GM12878 (cell line): ENCODE measurements around the gene RIOK1. TPM values are rescaled to one million over a fixed set of nuclear protein-coding genes. Genes with fewer than 3 reads are reported as not detected.

ENCODE experiments used
- ATAC-seq: fragments of 200-7000 bp; cut with Tn5 transposase; 3 replicates; pipeline ENCODE4 v1.9.1; 2020; ENCODE audit warnings: mild to moderate bottlenecking, moderate library complexity
- BruUV-seq: library from RNA; stranded (reverse); fragments of 400-500 nt; replicated peaks from 2 replicates; lab custom pipeline; 2021; lab: Mats Ljungman, UMichigan
- CTCF ChIA-PET: fragments of 300-600 bp; sonication (Branson Sonifier 250); formaldehyde crosslinking; extraction: SDS; loops from one replicate; lab custom pipeline; 2021; ENCODE audit warnings: inconsistent platforms; lab: Yijun Ruan, JAX
- POLR2A ChIA-PET: fragments of 350-600 bp; formaldehyde crosslinking; extraction: SDS; loops from one replicate; lab custom pipeline; 2021; ENCODE audit warnings: inconsistent platforms; lab: Charles Lee
- RAD21 ChIA-PET: fragments of 300-600 bp; sonication (Branson Sonifier 250); formaldehyde crosslinking; loops from one replicate; lab custom pipeline; 2023; ENCODE audit warnings: antibody characterized with exemption; ENCODE audit not compliant: unreplicated experiment; lab: Charles Lee
- SMC1A ChIA-PET: fragments of 300-600 bp; sonication (Branson Sonifier 250); formaldehyde crosslinking; loops from one replicate; lab custom pipeline; 2023; ENCODE audit not compliant: unreplicated experiment, uncharacterized antibody; lab: Charles Lee
- DNase-seq: peaks from one replicate; pipeline ENCODE4 v3.0.0-alpha.2; 2011; ENCODE audit warnings: low read depth, low spot score
- FAIRE-seq: peaks from 3 replicates; lab custom pipeline; 2011; peaks lifted over from hg19 to GRCh38; lab: Jason Lieb, UNC
- H2AFZ ChIP-seq: 2 replicates; pipeline ENCODE4 v1.6.0; 2011; ENCODE audit warnings: low read depth, low read length, control low read depth; ENCODE audit not compliant: control insufficient read depth
- H3K27ac ChIP-seq: 2 replicates; pipeline ENCODE4 v1.5.1; 2011; ENCODE audit warnings: control low read depth; ENCODE audit not compliant: control insufficient read depth, insufficient read depth
- H3K27me3 ChIP-seq, 2 experiments: replicated peaks in 1 of 2; 2 replicates each; pipeline versions ENCODE4 v1.6.0 to v1.6.1; 2011; ENCODE audit warnings: low read length in 1 of 2; ENCODE audit not compliant: control insufficient read depth in 2 of 2, insufficient read depth in 2 of 2
- H3K36me3 ChIP-seq, 2 experiments: 2 replicates each; pipeline ENCODE4 v1.5.1; 2011; ENCODE audit warnings: low read length in 1 of 2; ENCODE audit not compliant: control insufficient read depth in 2 of 2, insufficient read depth in 2 of 2
- H3K4me1 ChIP-seq: 2 replicates; pipeline ENCODE4 v1.6.1; 2011; ENCODE audit warnings: mild to moderate bottlenecking, low read length, moderate library complexity, mixed read lengths; ENCODE audit not compliant: control insufficient read depth, insufficient read depth
- H3K4me2 ChIP-seq: 2 replicates; pipeline ENCODE4 v1.6.0; 2011; ENCODE audit warnings: control low read depth; ENCODE audit not compliant: control insufficient read depth, insufficient read depth
- H3K4me3 ChIP-seq: fragments of 200-600 bp; sonication (generic); 2 replicates; pipeline ENCODE4 v1.5.1; 2016
- H3K79me2 ChIP-seq: 2 replicates; pipeline ENCODE4 v1.6.0; 2011; ENCODE audit warnings: low read length; ENCODE audit not compliant: control insufficient read depth, insufficient read depth
- H3K9ac ChIP-seq: 2 replicates; pipeline ENCODE4 v1.8.0; 2011; ENCODE audit warnings: low read length, control low read depth, mixed read lengths; ENCODE audit not compliant: control insufficient read depth, insufficient read depth
- H3K9me3 ChIP-seq: replicated peaks from 3 replicates; pipeline ENCODE4 v1.5.1; 2011; ENCODE audit warnings: mild to moderate bottlenecking, low read length; ENCODE audit not compliant: control insufficient read depth, insufficient read depth
- H4K20me1 ChIP-seq: 2 replicates; pipeline ENCODE4 v1.6.0; 2011; ENCODE audit not compliant: control insufficient read depth, insufficient read depth
- BCL11A ChIP-seq: IDR thresholded peaks from 2 replicates; pipeline ENCODE4 v1.6.1; 2011; ENCODE audit warnings: low read depth, low read length
- E4F1 ChIP-seq: fragments of 450-650 bp; IDR thresholded peaks from 2 replicates; pipeline ENCODE4 v1.6.1; 2018; ENCODE audit warnings: borderline replicate concordance, mild to moderate bottlenecking; ENCODE audit not compliant: partially characterized antibody
- EZH2 ChIP-seq: IDR thresholded peaks from 2 replicates; pipeline ENCODE4 v1.6.1; 2012; ENCODE audit warnings: low read depth, mild to moderate bottlenecking, control low read depth, inconsistent platforms, low read length, borderline replicate concordance; ENCODE audit not compliant: control insufficient read depth
- IKZF2 ChIP-seq, 2 experiments: fragments of 450-650 bp; IDR thresholded peaks; 2 replicates each; pipeline ENCODE4 v1.6.1; 2017; ENCODE audit warnings: mild to moderate bottlenecking in 2 of 2, moderate library complexity in 2 of 2
- KAT2A ChIP-seq: conservative IDR thresholded peaks from 2 replicates; pipeline ENCODE4 v1.6.1; 2011; ENCODE audit warnings: low read depth, low read length; ENCODE audit not compliant: control insufficient read depth
- PML ChIP-seq: IDR thresholded peaks from 2 replicates; pipeline ENCODE4 v1.6.1; 2012; ENCODE audit warnings: low read length, inconsistent platforms
- RB1 ChIP-seq: fragments of 450-650 bp; formaldehyde crosslinking; IDR thresholded peaks from 2 replicates; pipeline ENCODE4 v1.6.1; 2017; ENCODE audit warnings: mild to moderate bottlenecking, borderline replicate concordance
- REST ChIP-seq: IDR thresholded peaks from 2 replicates; pipeline ENCODE4 v1.6.1; 2012; ENCODE audit warnings: mild to moderate bottlenecking, low read depth, low read length
- TCF12 ChIP-seq: IDR thresholded peaks from 2 replicates; pipeline ENCODE4 v1.6.1; 2011; ENCODE audit warnings: low read depth, mild to moderate bottlenecking, low read length
- TCF3 ChIP-seq: IDR thresholded peaks from 2 replicates; pipeline ENCODE4 v1.6.1; 2012; ENCODE audit warnings: low read depth, mild to moderate bottlenecking, low read length, borderline replicate concordance; ENCODE audit not compliant: insufficient read depth
- WRNIP1 ChIP-seq: IDR thresholded peaks from 2 replicates; pipeline ENCODE4 v1.6.1; 2011; ENCODE audit warnings: low read depth, low read length, improper control_type of control experiment, borderline replicate concordance
- ZBED1 ChIP-seq: IDR thresholded peaks from 2 replicates; pipeline ENCODE4 v1.6.1; 2016; ENCODE audit warnings: borderline replicate concordance
- ZNF274 ChIP-seq: IDR thresholded peaks from one replicate; pipeline ENCODE4 v1.8.0; 2011; ENCODE audit not compliant: insufficient read length, insufficient read depth
- WGBS: methylation state at CpG from one replicate; pipeline ENCODE4 v1.1.6; 2016; ENCODE audit warnings: low lambda C conversion rate; ENCODE audit not compliant: insufficient replicate concordance, insufficient coverage; ENCODE audit errors: missing lambda C conversion rate; 5-methylcytosine and 5-hydroxymethylcytosine counted together
- in situ Hi-C: fragments of 300-500 bp; cut with MboI; formaldehyde crosslinking; loops from 9 replicates; pipeline ENCODE4 v1.14.3; 2018; ENCODE audit warnings: mixed read lengths
- intact Hi-C: fragments of 100-400 bp; cut with micrococcal nuclease; formaldehyde crosslinking; loops from one replicate; pipeline ENCODE4 v1.14.2; 2022; ENCODE audit not compliant: unreplicated experiment
- polyA plus RNA-seq, 11 experiments: library from polyadenylated mRNA; depleted of rRNA in 4 of 11; unstranded in 6 of 11; stranded (reverse) in 5 of 11; fragments of >200 nt; fragmentation: Nextera tagmentation in 4 of 11; fragmentation: Illumina TruSeq in 1 of 11; extraction: Ambion mirVana in 4 of 11; extraction: Trizol in 1 of 11; gene quantifications; 1 replicate in 1 of 11; 2 replicates in 10 of 11; pipeline versions ENCODE4 v1.2.1 to v1.2.3, GENCODE V29; 2011 to 2016; ENCODE audit warnings: inconsistent platforms in 2 of 11, missing spikeins in 2 of 11, low read depth in 1 of 11
- total RNA-seq, 4 experiments: library from RNA; depleted of rRNA in 3 of 4; stranded (reverse); fragments of >200 nt in 3 of 4; fragmentation: Illumina TruSeq in 1 of 4; extraction: Trizol in 1 of 4; gene quantifications; 2 replicates each; pipeline versions ENCODE4 v1.2.1 to v1.2.3, GENCODE V29; 2013 to 2021

The RIOK1 gene
- total and polyA plus RNA-seq, 10 of the 15 experiments (the other 5 are each of a cell fraction or from before 2014, with no cell fraction given), result 16.1 to 44.6 (median 33.7) TPM

- TF ChIP-seq IKZF2 (IDR thresholded peaks at IDR 0.05), result no peak
- TF ChIP-seq KAT2A, result no peak
- TF ChIP-seq ZNF274, result no peak
- no peak for TF ChIP-seq PML
- TF ChIP-seq E4F1, result no peak
- TF ChIP-seq, all 136 proteins: peak for 0
These were observed 45.1 kb downstream of the RIOK1 start (continued) for GRCh38 chr6:7434672-7435071.

- 97% methylated on average over 3 of the region's 3 CpGs for WGBS
- no TSS peak for BruUV-seq
- Histone ChIP-seq H3K27ac (no peak overlapping the region), H3K36me3 (no peaks in the 10 kb centered on the region), H3K79me2 (no peaks in the 10 kb centered on the region), H3K9ac (no peak overlapping the region), H3K27me3 (no peaks in the 10 kb centered on the region), H4K20me1 (no peaks in the 10 kb centered on the region), H2AFZ (no peak overlapping the region), H3K4me1 (no peaks in the 10 kb centered on the region), H3K4me2 (no peak overlapping the region), H3K9me3 (no peaks in the 10 kb centered on the region; the same call in 2 of the 3 replicates), H3K4me3 (no peak overlapping the region)
- DNase-seq (no peak), FAIRE-seq (no peak), ATAC-seq (no peak)
- ChIA-PET CTCF (no interaction called here), POLR2A (no interaction called here), SMC1A (interaction anchor here (1.0 kb wide), 1 partner anchor 19 kb away, joined by 3 read pairs; no protein-coding TSS in a partner anchor), RAD21 (no interaction called here)
- intact Hi-C loops, result no loop called here
- in situ Hi-C loops, result no loop called here
- no peak for TF ChIP-seq RB1
- TF ChIP-seq TCF3, result no peak
- no peak for TF ChIP-seq TCF12
- no peak for TF ChIP-seq REST
- no peak for TF ChIP-seq ZBED1
- TF ChIP-seq WRNIP1, result no peak
- TF ChIP-seq BCL11A, result no peak
- TF ChIP-seq EZH2, result no peak
These were observed 48.4 kb downstream of the RIOK1 start for GRCh38 chr6:7438011-7438410.
